GM19023 (cell line): ENCODE results near the gene PMP22.
"Not testable (repeated sequence)": the region's sequence is repeated elsewhere in the genome, so short reads cannot be mapped to it uniquely, and the experiment has no call there.

Source experiments
- ATAC-seq: cut with Tn5 transposase; IDR thresholded peaks from one replicate; pipeline ENCODE4 v1.9.1; 2021; ENCODE audit warnings: mild to moderate bottlenecking, moderate library complexity; ENCODE audit not compliant: unreplicated experiment

The PMP22 gene

DNA sequence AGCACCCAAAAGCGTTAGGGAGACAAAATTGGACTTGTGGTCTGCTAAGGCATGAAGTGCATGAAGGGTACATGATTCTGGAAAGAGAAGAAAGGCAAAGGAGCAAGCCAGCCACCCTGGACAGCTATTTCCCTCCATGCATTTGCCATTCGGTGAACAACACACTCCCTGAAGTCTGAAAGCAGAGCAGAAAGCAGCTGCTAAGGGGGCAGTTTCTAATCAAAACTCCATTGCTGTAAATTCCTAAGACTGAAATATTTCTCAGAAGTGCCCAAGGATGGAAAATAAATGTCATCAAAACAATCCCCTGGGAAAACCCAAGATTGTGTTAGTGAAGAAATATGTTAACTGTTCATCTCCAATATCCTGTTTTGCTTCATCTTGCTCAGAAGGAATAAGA lies 44.3 kb downstream of the PMP22 start:
- ATAC-seq = no peak

- no peak for ATAC-seq
These were observed 48.6 kb downstream of the PMP22 start for GRCh38 chr17:15216481-15216880.

- no peak for ATAC-seq
These were observed 51.6 kb downstream of the PMP22 start for GRCh38 chr17:15213381-15214087.

- ATAC-seq = no peak
These were observed 54.9 kb downstream of the PMP22 start for GRCh38 chr17:15210247-15210646.

DNA sequence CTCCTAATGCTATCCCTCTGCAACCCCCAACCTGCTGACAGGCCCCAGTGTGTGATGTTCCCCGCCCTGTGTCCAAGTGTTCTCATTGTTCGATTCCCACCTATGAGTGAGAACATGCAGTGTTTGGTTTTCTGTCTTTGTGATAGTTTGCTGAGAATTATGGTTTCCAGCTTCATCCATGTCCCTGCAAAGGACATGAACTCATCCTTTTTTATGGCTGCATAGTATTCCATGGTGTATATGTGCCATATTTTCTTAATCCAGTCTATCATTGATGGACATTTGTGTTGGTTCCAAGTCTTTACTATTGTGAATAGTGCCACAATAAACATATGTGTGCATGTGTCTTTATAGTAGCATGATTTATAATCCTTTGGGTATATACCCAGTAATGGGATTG lies 62.1 kb downstream of the PMP22 start:
- ATAC-seq = not testable (repeated sequence)

DNA sequence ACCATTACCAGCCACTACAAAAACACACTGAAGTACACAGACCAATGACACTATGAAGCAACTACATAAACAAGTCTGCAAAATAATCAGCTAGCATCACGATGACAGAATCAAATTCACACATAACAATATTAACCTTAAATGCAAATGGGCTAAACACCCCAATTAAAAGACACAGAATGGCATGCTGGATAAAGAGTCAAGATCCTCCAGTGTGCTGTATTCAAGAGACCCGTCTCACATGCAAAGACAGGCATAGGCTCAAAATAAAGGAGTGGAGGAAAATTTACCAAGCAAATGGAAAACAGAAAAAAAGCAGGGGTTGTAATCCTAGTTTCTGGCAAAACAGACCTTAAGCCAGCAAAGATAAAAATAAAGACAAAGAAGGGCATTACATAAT lies 64.6 kb downstream of the PMP22 start:
- not testable (repeated sequence) for ATAC-seq

- no peak for ATAC-seq
These were observed 67.9 kb downstream of the PMP22 start for GRCh38 chr17:15197229-15197628.

DNA sequence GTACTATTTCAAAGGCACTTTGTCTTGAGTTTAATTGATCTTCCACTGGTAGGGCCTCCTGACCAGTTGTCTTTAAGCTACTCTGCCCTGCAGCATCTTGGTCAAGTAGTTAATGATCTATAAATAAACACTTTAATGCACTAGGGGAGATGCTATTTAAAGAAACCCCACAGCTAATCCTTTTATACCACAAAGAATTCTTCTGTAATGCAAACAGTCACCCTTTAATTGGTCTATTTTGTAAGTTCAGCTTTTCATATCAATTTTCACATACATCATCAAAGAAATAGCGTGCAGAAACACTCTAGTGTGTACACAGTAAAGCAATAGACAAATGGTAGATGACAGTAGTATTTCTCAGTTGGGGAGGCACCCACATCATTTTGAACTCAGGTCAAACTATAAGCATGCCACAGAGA lies 70.3 kb downstream of the PMP22 start:
- ATAC-seq = no peak

- no peak for ATAC-seq
These were observed 79.5 kb downstream of the PMP22 start for GRCh38 chr17:15185625-15185991.

- ATAC-seq = no peak
These were observed 80.1 kb downstream of the PMP22 start for GRCh38 chr17:15184872-15185624.

DNA sequence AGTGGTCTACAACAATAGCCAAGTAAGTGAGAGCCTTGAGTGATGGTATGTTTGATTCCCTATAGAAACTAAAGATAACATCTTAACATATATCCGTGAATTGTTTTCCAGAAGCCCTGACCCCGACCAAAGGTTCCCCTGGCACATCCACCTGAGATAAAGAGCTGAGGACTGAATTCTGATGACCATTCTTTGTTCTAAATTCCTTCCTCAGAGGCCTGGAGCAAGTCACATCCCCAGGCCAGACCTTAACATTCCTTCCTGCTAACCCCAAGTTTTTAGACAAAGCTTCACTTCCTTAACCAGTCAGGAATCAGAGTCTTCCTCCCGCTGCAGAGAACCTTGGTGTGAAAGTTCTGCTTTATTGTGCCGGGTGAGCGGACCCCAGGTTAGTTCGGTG lies 83.3 kb downstream of the PMP22 start:
- ATAC-seq = no peak

GRCh38 chr17:15181333-15181732 lies 83.8 kb downstream of the PMP22 start:
- ATAC-seq = no peak

DNA sequence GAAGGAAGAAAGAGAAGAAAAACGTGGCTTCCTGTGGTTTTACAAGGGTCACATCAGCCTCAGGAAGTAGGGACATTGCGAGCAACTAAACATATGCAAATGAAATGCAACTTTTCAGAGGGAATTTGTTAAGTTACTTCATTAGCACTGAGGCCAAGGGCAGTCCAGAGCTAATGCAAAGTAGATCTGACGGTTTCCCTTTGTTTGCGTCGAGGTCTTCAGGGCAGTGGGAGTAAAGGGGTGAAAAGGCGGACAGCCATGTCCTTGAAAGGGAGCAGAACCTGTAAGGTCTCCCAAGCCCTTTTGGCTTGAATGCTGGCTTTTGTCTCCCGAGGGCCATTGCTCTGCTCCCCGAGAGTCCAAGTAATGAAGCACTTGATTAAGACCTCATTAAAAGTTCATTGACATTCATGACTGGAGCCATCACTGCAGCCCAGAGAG lies 85.0 kb downstream of the PMP22 start:
- ATAC-seq = no peak
